ENCODE data around the gene TBL1X.

TBL1X gene

GRCh38 chrX:9593756-9594155 lies 128.9 kb downstream of the TBL1X start:
- FAIRE-seq = no peak

- FAIRE-seq = no peak
Observed at GRCh38 chrX:9595174-9595573, 130.3 kb downstream of the TBL1X start.

GRCh38 chrX:9596837-9597236 lies 132.0 kb downstream of the TBL1X start:
- FAIRE-seq = no peak

GRCh38 chrX:9597361-9598035 lies 132.6 kb downstream of the TBL1X start:
- no peak for FAIRE-seq

GRCh38 chrX:9598344-9598743 lies 133.5 kb downstream of the TBL1X start:
- FAIRE-seq = no peak

- no peak for FAIRE-seq
Observed at GRCh38 chrX:9604111-9604907, 139.5 kb downstream of the TBL1X start.

GRCh38 chrX:9604908-9605306 lies 140.0 kb downstream of the TBL1X start:
- FAIRE-seq = no peak

- FAIRE-seq = no peak
Observed at GRCh38 chrX:9605484-9605883, 140.6 kb downstream of the TBL1X start.

GRCh38 chrX:9606971-9607370 lies 142.1 kb downstream of the TBL1X start:
- FAIRE-seq = no peak

- no peak for FAIRE-seq
Observed at GRCh38 chrX:9609499-9609898, 144.6 kb downstream of the TBL1X start.

GRCh38 chrX:9609987-9610386 lies 145.1 kb downstream of the TBL1X start:
- FAIRE-seq = no peak

- no peak for FAIRE-seq
Observed at GRCh38 chrX:9610771-9611392, 146.0 kb downstream of the TBL1X start.

- no peak for FAIRE-seq
Observed at GRCh38 chrX:9611436-9612145, 146.7 kb downstream of the TBL1X start.

- FAIRE-seq = no peak
Observed at GRCh38 chrX:9612146-9612505, 147.3 kb downstream of the TBL1X start.

- FAIRE-seq = no peak
Observed at GRCh38 chrX:9614016-9614415, 149.2 kb downstream of the TBL1X start.

GRCh38 chrX:9619133-9619532 lies 154.3 kb downstream of the TBL1X start:
- FAIRE-seq = no peak

- FAIRE-seq = no peak
Observed at GRCh38 chrX:9619581-9619980, 154.7 kb downstream of the TBL1X start.

- no peak for FAIRE-seq
Observed at GRCh38 chrX:9622128-9622527, 157.3 kb downstream of the TBL1X start.

GRCh38 chrX:9626379-9626778 lies 161.5 kb downstream of the TBL1X start:
- no peak for FAIRE-seq

- no peak for FAIRE-seq
Observed at GRCh38 chrX:9627922-9628321, 163.1 kb downstream of the TBL1X start.

GRCh38 chrX:9628779-9629493 lies 164.1 kb downstream of the TBL1X start:
- FAIRE-seq = no peak

- FAIRE-seq = no peak
Observed at GRCh38 chrX:9634551-9634950, 169.7 kb downstream of the TBL1X start.

- FAIRE-seq = no peak
Observed at GRCh38 chrX:9635368-9635767, 170.5 kb downstream of the TBL1X start.

All from colon (tissue), 2 donors.